Spleen (tissue), 11 donors: ENCODE data around the gene HDDC2. TPM values are rescaled to one million over a fixed set of nuclear protein-coding genes. Genes with fewer than 3 reads are reported as not detected.

Experiments used
- DNase-seq: peaks from one replicate; pipeline ENCODE4 v3.0.0-alpha.2; 2020
- H3K27ac ChIP-seq, 8 donors: fragments of 200-600 bp; sonication (generic) in 7 of 8; 1 replicate in 4 of 8; 2 replicates in 4 of 8; pipeline versions ENCODE4 v1.5.0 to v1.8.0; 2016 to 2021; ENCODE audit warnings: inconsistent platforms in 4 of 8, mild to moderate bottlenecking in 4 of 8, moderate library complexity in 1 of 8
- H3K27me3 ChIP-seq, 7 donors: fragments of 200-600 bp; sonication (generic) in 6 of 7; replicated peaks in 1 of 7; 1 replicate in 4 of 7; 2 replicates in 3 of 7; pipeline versions ENCODE4 v1.5.0 to v1.8.0; 2016 to 2021; ENCODE audit warnings: inconsistent platforms in 3 of 7, mild to moderate bottlenecking in 1 of 7
- H3K36me3 ChIP-seq, 6 donors: fragments of 200-600 bp; sonication (generic) in 5 of 6; 1 replicate in 4 of 6; 2 replicates in 2 of 6; pipeline versions ENCODE4 v1.5.0 to v1.8.0; 2016 to 2021; ENCODE audit warnings: inconsistent platforms in 2 of 6
- H3K4me1 ChIP-seq, 6 donors: fragments of 200-600 bp; sonication (generic) in 5 of 6; 1 replicate in 3 of 6; 2 replicates in 3 of 6; pipeline versions ENCODE4 v1.5.0 to v1.8.0; 2016 to 2021; ENCODE audit warnings: inconsistent platforms in 3 of 6
- H3K4me3 ChIP-seq, 8 donors: fragments of 200-600 bp; sonication (generic) in 7 of 8; 1 replicate in 4 of 8; 2 replicates in 4 of 8; pipeline versions ENCODE4 v1.5.0 to v1.8.0; 2016 to 2021; ENCODE audit warnings: inconsistent platforms in 4 of 8, mild to moderate bottlenecking in 4 of 8, moderate library complexity in 2 of 8
- H3K9me3 ChIP-seq, 8 donors: fragments of 200-600 bp; sonication (generic) in 7 of 8; 1 replicate in 4 of 8; 2 replicates in 4 of 8; pipeline versions ENCODE4 v1.5.0 to v1.8.0; 2016 to 2021; ENCODE audit warnings: inconsistent platforms in 4 of 8
- POLR2A ChIP-seq, 3 donors: fragments of 450-650 bp; IDR thresholded peaks; one replicate each; pipeline ENCODE4 v1.5.1; 2017; ENCODE audit warnings: antibody characterized with exemption in 3 of 3, mild to moderate bottlenecking in 1 of 3
- POLR2AphosphoS5 ChIP-seq, 3 donors: sonication (generic); formaldehyde crosslinking; IDR thresholded peaks; one replicate each; pipeline ENCODE4 v1.5.1; 2017; ENCODE audit warnings: antibody characterized with exemption in 3 of 3
- WGBS, 5 donors: extraction: QIAGEN DNeasy Blood & Tissue Kit in 3 of 5; methylation state at CpG; one replicate each; pipeline versions ENCODE4 v1.1.5 to v1.1.7; 2013 to 2018; 5-methylcytosine and 5-hydroxymethylcytosine counted together
- intact Hi-C: fragments of 100-400 bp; cut with DNase I; formaldehyde crosslinking; loops from one replicate; pipeline ENCODE4 v1.15.0; 2023; ENCODE audit warnings: low total_unique reads
- polyA plus RNA-seq, 3 donors: library from polyadenylated mRNA; stranded (reverse); fragments of 200-250 nt; gene quantifications; one replicate each; pipeline ENCODE4 v1.2.1, GENCODE V29; 2013
- total RNA-seq, 7 donors: library from RNA; depleted of rRNA in 3 of 7; stranded (reverse); fragments of >200 nt in 3 of 7; fragmentation: NEBNext Ultra II Directional in 4 of 7; extraction: Animal tissue kit (Norgen Biotek cat#: 25700) in 4 of 7; gene quantifications; one replicate each; pipeline versions ENCODE4 v1.1.0 to v1.2.1, GENCODE V29; 2016 to 2021
- TF ChIP-seq, protein P1 (sequence below), 11 experiments: fragments of 200-600 bp in 7 of 11; fragments of 450-650 bp in 4 of 11; sonication (generic) in 4 of 11; IDR thresholded peaks in 8 of 11; conservative IDR thresholded peaks in 3 of 11; 1 replicate in 7 of 11; 2 replicates in 4 of 11; pipeline versions ENCODE4 v1.4.0 to v1.8.0; 2016 to 2021; ENCODE audit warnings: antibody characterized with exemption in 11 of 11, inconsistent platforms in 4 of 11, mild to moderate bottlenecking in 1 of 11
- donor health status: healthy with polysubstance abuse.
- donor health status: DM: no; HTN: no; CAD: no; lungs with moderate emphysema.
- donor health status: DM: no; HTN: no; CAD: no.
- donor health status: Bipolar disorder and iron deficiency.
- donor health status: healthy.
- donor health status: DM: no; HTN: no; CAD: no.
- donor health status: DM: yes; HTN: yes; CAD: no.

Gene HDDC2
- total and polyA plus RNA-seq, 10 donors = 22.4 to 68.7 (median 38.7) TPM

DNA sequence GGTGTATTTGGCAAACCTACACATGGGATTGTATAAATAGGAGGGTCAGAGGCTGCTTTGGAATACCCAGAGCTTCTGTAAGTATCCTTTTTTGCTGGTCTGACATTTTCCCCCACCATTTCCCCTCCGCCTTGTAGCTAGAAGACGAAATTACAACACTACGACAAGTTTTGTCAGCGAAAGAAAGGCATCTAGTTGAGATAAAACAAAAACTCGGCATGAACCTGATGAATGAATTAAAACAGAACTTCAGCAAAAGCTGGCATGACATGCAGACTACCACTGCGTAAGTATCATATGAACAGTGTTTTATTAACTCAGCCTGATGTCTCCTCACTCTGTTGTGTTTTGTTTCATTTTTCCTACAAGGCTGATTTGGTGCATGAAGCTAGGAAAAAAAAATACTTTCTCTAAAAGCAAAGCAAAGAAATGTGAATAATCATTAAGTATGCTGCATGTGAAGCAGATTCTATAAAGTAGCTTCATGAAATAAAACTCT is 72.7 kb downstream of the HDDC2 start:
- no peaks in the 10 kb centered on the region for H3K27me3 ChIP-seq
- DNase-seq = no peak
- TF ChIP-seq POLR2AphosphoS5 (IDR thresholded peaks at IDR 0.05) (no peak), POLR2A (IDR thresholded peaks at IDR 0.05) (no peak)
- no peaks in the 10 kb centered on the region for H3K36me3 ChIP-seq
- no peaks in the 10 kb centered on the region for H3K9me3 ChIP-seq
- H3K4me1 ChIP-seq = no peaks in the 10 kb centered on the region
- H3K27ac ChIP-seq = no peak overlapping the region
- no peak overlapping the region for H3K4me3 ChIP-seq
- intact Hi-C loops = no loop called here
- 66 to 91% (median 82%) methylated on average over 6 of the region's 6 CpGs for WGBS, 5 donors

DNA sequence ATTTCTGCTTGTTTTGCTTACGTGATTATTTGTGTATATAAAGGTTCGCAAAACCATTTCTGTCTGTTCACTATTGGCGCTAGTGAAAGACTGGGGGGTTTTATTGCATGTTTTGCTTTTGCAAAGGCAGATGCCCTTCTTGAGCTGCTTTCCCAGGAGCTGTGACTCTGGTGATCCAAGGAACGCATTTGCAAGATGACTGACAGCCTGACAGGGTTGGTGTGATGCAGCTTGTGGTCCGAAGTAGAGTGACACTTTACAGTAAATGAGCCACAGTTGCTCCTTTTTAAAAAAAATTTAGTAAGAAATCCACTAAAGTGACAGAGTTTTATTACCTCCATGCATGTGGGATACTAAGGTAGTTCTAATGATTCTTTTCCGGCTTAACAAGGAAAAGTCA is 74.5 kb downstream of the HDDC2 start:
- no peak for DNase-seq
- H3K9me3 ChIP-seq = no peaks in the 10 kb centered on the region
- H3K36me3 ChIP-seq = no peaks in the 10 kb centered on the region
- TF ChIP-seq POLR2AphosphoS5 (IDR thresholded peaks at IDR 0.05) = no peak
- no peak for TF ChIP-seq POLR2A (IDR thresholded peaks at IDR 0.05)
- TF ChIP-seq, protein P1, sequence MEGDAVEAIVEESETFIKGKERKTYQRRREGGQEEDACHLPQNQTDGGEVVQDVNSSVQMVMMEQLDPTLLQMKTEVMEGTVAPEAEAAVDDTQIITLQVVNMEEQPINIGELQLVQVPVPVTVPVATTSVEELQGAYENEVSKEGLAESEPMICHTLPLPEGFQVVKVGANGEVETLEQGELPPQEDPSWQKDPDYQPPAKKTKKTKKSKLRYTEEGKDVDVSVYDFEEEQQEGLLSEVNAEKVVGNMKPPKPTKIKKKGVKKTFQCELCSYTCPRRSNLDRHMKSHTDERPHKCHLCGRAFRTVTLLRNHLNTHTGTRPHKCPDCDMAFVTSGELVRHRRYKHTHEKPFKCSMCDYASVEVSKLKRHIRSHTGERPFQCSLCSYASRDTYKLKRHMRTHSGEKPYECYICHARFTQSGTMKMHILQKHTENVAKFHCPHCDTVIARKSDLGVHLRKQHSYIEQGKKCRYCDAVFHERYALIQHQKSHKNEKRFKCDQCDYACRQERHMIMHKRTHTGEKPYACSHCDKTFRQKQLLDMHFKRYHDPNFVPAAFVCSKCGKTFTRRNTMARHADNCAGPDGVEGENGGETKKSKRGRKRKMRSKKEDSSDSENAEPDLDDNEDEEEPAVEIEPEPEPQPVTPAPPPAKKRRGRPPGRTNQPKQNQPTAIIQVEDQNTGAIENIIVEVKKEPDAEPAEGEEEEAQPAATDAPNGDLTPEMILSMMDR (IDR thresholded peaks at IDR 0.05 in 8 of 11, conservative IDR thresholded peaks at IDR 0.05 in 3 of 11) = no peak
- H3K27me3 ChIP-seq = no peaks in the 10 kb centered on the region
- no peak overlapping the region for H3K4me3 ChIP-seq
- intact Hi-C loops = no loop called here
- H3K4me1 ChIP-seq = no peaks in the 10 kb centered on the region
- WGBS, 5 donors = 91 to 96% (median 94%) methylated on average over 6 of the region's 6 CpGs
- no peak overlapping the region for H3K27ac ChIP-seq

Other genes starting within 250 kb of the HDDC2 start
- gene TPD52L1, start 148.2 kb downstream of the HDDC2 start, total RNA-seq = 1 to 10 TPM; 2.5 to 9.1 (median 4.7) TPM
- gene TPD52L1, start 148.2 kb downstream of the HDDC2 start, polyA plus RNA-seq = 1 to 10 TPM in 2 of 3 donors, under 1 TPM in 1; 0.80 to 3.0 (median 2.0) TPM